HG03442 (cell line): ENCODE data around the gene CFDP1.
A peak's percentile ranks its signal among the peaks of the same experiment; 100 is the strongest.

ENCODE experiments used
- ATAC-seq: cut with Tn5 transposase; IDR thresholded peaks from one replicate; pipeline ENCODE4 v1.9.1; 2021; ENCODE audit warnings: mild to moderate bottlenecking, moderate library complexity; ENCODE audit not compliant: unreplicated experiment

Gene CFDP1

GRCh38 chr16:75415169-75415905 lies 18.0 kb downstream of the CFDP1 start:
- ATAC-seq: no peak

DNA sequence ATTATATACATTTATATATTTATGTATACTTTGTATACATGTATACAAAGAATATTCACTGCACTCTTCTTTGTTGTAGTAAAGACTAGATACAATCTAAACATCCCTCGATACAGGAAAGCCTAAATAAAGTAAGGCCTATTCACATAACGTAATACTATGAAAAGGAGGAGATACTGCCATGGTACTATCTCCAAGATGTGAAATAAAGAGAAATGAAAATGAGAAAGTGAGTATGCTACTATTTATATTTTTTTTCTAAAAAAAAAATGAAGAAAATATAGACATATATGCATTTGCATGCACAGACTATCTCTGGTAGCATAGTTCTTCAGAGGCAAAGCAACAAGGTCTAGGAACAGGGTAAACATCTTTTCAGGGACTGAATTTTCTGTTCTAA lies 19.4 kb downstream of the CFDP1 start:
- no peak for ATAC-seq

DNA sequence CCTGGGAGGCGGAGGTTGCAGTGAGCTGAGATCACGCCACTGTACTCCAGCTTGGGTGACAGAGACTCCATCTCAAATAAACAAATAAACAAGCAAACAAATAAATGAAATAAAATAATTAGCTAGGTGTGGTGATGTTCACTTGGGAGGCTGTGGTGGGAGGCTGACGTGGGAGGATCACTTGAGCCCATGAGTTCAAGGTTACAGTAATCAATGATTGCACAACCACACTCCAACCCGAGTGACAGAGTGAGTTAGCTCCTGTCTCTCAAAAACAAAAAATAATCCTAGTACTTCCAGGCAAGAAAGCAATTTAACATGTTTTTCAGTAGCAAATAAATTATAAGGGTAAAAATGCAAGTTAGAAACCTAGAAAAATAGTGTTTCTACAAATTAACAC lies 26.4 kb downstream of the CFDP1 start:
- ATAC-seq: no peak

- no peak for ATAC-seq
Measured at GRCh38 chr16:75402821-75403475, 30.4 kb downstream of the CFDP1 start.

DNA sequence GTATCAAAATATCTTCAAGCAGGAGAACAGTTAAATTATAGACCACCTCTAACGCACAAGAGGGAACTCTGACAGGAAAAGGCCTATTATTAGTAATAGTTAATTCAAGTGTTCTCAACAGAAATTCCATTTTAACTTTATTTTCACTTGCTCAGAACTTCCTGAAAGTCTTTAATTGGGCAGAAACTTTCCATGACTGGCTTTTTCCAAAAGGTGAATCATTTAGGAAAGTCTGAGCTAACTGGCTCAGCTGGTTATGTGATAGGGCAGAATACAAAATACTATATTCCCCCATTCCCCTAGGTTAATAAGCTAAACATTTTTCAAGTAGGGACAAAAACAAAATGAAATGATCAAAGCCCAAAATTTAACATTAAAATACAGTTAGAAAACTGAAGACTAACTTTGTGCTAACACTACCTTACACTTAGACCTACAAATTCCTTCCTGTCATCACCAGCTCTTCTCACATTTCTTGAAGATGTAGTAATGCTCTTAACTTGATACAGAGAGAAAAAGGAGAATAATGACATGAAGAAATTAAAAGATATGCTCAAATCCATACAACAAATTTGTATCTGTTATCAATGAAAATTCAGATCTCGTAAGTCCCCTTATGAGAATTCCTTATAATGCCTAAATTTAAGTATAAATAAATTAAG lies 31.0 kb downstream of the CFDP1 start:
- no peak for ATAC-seq

GRCh38 chr16:75401691-75402090 lies 31.6 kb downstream of the CFDP1 start:
- ATAC-seq: no peak

DNA sequence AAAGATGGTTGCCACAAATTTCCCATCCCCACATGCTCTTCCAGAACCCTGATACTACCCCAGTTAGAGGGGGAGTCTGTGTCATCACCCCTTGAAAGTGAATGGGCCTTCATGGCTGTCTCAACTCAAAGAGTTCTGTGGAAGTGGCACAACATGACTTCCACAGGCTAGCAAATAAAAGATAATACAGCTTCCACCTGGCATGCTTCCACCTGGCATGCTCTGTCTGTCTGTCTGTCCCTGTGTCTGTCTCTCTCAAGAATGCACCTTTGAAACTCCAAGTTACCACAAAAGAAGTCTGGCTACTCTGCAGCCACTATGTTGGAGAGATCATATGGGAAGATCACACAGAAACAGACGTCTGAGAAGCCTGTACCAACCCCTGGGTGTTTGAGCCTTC lies 35.0 kb downstream of the CFDP1 start:
- no peak for ATAC-seq

- no peak for ATAC-seq
Measured at GRCh38 chr16:75394941-75395340, 38.4 kb downstream of the CFDP1 start.

DNA sequence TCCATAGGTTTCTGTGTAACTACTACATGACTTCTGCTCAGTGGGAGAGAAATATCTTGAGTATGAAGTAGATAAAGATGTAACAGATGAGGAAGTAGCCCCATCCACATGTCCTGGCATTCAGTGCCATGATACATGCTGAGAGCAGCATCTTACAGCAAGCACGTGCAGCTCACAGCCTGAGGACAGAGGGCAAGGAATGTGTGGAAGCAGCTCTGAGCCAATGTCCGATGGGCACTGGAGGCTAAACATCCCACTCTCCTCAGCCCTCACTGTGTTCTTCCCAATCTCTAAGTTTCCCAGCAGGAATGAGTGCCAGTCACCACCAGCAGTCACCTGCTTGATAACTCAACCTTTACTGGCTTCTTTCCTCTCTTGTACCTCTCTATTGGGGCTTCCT lies 40.4 kb downstream of the CFDP1 start:
- ATAC-seq: no peak

DNA sequence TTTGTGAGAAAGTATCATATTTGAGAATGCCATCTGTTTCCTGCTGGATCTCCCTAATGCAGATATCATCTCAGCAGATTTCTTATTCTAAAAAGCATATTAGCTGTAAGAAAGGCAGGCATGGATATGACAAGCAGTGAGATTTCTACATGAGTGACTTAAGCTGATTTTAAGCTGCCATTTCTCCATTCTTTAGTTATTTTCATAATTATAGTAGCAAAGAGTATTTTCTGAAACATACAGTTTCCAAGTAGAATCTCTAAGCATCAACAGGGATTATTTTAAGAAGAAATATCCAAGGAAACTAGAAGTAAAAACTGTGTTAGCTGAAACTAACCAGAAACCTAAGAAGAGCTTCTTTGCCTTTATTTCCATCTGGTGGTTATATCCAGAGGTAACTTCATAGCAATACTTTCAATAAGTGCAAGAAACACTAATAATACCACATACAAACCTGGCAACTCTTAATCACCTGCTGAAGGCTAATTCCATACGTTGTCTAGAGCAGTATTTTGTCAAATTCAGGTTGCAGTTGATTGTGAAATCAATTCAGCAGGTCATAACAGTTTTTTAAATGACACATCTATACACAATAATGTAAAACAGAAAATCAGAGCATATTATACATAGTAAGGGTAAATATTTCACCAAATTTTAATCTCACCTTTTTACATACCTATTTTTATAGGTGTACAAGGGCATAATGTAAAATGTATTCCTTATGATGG lies 42.2 kb downstream of the CFDP1 start:
- ATAC-seq: no peak

- no peak for ATAC-seq
Measured at GRCh38 chr16:75389096-75389690, 44.1 kb downstream of the CFDP1 start.

DNA sequence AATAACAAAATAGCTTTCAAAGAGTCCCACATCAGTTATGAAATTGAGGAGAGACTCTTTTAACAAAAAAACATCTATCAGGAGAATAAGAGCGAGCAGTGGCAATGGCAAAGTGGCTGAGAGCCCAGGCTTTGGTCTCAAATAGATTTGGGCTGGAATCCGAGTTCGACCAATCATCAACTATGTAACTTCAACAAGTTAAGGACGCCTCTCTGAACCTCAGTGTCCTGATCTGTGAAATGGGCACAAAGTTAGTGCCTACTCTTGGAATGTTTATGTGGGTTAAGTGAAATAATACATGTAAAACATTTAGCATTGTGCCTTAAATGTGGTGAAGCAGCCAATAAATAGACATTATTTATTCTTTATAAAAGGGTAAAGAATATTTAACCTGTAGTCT lies 45.4 kb downstream of the CFDP1 start:
- no peak for ATAC-seq

DNA sequence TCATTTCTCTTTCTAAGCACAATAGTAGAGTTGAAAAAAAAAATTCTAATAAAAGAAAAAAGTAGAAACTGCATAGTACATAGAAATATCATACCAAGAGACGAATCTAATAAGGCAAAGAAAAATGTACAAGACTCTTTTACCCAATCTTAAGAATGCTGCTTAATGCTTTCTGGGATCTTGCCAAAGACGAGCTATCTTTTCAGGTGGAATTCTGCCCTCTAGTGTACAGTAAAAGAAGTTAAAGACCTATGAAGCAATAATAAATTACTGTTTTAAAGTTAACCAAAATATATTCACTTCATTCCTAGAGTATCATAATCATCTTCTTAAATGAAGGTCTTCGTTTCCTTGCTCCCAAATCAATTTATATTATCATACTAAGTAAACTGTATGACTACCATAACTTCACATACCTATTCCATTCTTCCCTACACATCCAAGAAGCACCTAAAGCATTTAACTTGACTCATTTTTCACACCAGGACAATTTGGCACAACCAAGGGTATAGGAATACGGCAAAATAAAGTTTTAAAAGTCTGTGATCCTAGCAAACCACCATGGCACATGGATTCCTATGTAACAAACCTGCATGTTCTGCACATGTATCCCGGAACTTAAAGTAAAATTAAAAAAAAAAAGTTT lies 47.7 kb downstream of the CFDP1 start:
- no peak for ATAC-seq

DNA sequence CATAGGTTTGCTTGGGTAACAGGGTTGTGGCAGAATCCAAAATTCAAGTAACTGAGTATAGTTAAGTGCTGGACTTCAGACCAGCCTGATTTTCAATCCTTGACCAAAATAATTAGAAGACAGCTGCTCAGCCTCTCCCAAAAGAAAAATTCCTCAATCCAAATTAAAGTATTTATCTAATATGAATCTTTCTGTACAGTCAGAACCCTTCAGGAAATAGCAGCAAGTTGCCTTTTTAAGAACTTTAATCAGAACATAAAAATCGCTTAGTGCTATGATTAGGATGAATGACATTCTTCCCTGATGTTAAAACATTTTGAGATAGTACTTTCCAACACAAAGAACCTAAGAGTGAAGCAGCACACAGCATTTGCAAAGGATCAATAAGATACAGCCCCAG lies 50.2 kb downstream of the CFDP1 start:
- no peak for ATAC-seq

DNA sequence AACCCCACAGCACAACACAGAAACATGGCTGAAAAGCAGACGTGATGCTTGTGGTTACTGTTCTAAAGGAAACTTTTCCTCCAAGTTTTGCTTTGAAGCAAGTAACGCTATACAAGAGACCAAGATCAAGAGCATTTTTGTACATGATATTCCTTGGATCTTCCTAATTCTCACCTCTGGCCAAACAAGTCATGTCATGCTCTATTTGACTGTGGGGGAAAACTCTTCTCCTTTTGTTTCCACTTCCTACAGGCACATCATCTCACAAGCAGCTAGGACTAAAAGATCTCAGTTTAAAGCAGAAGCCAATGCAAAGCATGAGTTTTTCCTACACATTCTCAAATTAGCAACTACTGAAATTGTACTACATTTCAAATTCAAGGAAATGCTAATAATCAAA lies 50.7 kb downstream of the CFDP1 start:
- ATAC-seq: no peak

DNA sequence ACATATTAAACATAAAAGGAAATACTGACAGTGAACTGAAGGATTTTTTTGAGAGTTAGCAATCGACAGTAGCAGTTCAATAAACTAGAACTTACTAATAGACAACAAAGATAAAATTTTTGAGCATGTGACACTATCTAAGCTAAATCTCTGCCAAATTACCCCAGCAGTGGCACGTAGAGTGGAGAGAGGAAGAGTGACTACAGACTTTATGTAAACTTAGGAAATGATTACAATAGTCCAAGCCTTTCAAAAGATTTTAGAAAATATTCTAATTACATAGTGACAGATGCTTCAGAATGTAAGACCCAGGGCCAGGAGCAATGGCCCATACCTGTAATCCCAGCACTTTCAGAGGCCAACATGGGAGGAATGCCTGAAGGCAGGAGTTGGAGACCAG lies 52.4 kb downstream of the CFDP1 start:
- no peak for ATAC-seq

GRCh38 chr16:75379911-75380847 lies 53.1 kb downstream of the CFDP1 start:
- ATAC-seq: peak; percentile 75

DNA sequence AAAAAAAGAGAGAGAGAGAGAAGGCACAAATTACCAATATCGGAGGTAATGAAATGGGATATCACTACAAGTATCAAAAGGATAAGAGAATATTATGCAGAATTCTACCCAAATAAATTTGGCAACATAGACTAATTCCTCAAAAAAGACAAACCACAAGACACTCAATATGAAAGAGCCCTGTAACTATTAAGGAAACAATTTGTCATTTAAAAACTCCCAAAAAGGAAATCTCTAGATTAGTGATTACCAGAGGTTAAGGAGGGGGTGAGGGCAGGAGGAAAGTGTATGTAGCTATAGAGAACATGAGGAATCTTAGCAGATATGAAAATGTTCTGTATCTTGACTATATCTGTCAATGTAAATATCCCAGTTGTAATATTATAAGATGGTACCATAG lies 54.0 kb downstream of the CFDP1 start:
- peak; percentile 56 for ATAC-seq

DNA sequence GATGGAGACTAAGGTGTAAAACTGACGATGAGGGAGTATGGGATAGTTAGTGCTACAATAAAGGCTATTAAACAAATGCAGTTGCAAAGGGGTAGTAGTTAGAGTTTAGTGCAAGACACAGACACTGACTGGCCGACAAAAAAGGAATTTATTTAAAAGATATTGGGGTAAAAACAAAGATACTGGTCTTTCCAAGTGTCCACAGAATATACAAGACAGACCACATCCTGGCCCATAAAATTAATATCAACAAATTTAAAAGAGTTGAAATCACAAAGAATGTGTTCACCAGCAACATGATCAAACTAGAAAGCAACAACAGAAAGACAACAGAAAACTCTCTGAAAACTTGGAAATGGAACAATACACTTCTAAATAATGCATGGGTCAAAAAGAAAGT lies 54.7 kb downstream of the CFDP1 start:
- no peak for ATAC-seq
